ENCODE measurements around the gene JAM2. TPM values are rescaled to one million over a fixed set of nuclear protein-coding genes. Genes with fewer than 3 reads are reported as not detected.
A peak's percentile ranks its signal among the peaks of the same experiment; 100 is the strongest.
"Not testable (repeated sequence)": the region's sequence is repeated elsewhere in the genome, so short reads cannot be mapped to it uniquely, and the experiment has no call there.

Gene JAM2
- total RNA-seq, 1 donor from 2014 or later: 23.7 TPM

GRCh38 chr21:25688275-25689155 lies 49.5 kb downstream of the JAM2 start:
- H3K36me3 ChIP-seq: peaks cover 3% of the 10 kb centered on the region
- peaks cover 54% of the 10 kb centered on the region for H3K4me1 ChIP-seq
- intact Hi-C loops (cut with micrococcal nuclease): no loop called here
- no peaks in the 10 kb centered on the region for H3K9me3 ChIP-seq (replicated peaks)
- TF ChIP-seq, protein P1, sequence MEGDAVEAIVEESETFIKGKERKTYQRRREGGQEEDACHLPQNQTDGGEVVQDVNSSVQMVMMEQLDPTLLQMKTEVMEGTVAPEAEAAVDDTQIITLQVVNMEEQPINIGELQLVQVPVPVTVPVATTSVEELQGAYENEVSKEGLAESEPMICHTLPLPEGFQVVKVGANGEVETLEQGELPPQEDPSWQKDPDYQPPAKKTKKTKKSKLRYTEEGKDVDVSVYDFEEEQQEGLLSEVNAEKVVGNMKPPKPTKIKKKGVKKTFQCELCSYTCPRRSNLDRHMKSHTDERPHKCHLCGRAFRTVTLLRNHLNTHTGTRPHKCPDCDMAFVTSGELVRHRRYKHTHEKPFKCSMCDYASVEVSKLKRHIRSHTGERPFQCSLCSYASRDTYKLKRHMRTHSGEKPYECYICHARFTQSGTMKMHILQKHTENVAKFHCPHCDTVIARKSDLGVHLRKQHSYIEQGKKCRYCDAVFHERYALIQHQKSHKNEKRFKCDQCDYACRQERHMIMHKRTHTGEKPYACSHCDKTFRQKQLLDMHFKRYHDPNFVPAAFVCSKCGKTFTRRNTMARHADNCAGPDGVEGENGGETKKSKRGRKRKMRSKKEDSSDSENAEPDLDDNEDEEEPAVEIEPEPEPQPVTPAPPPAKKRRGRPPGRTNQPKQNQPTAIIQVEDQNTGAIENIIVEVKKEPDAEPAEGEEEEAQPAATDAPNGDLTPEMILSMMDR (IDR thresholded peaks at IDR 0.05; ENCODE audit: borderline replicate concordance): no peak
- no peaks in the 10 kb centered on the region for H3K27me3 ChIP-seq (ENCODE audit: low read depth)
- H3K27ac ChIP-seq (replicated peaks): peak overlapping the region; percentile 79
- no peak overlapping the region for H3K4me3 ChIP-seq
- DNase-seq: no peak

- H3K27me3 ChIP-seq (ENCODE audit: low read depth): no peaks in the 10 kb centered on the region
- H3K9me3 ChIP-seq (replicated peaks): no peaks in the 10 kb centered on the region
- intact Hi-C loops (cut with micrococcal nuclease): no loop called here
- H3K4me3 ChIP-seq: no peak overlapping the region
- H3K36me3 ChIP-seq: peaks cover 10% of the 10 kb centered on the region
- DNase-seq: no peak
- peaks cover 54% of the 10 kb centered on the region for H3K4me1 ChIP-seq
- TF ChIP-seq, protein P1 (IDR thresholded peaks at IDR 0.05; ENCODE audit: borderline replicate concordance): no peak
- H3K27ac ChIP-seq (replicated peaks): peak overlapping the region; percentile 79
These were observed 50.2 kb downstream of the JAM2 start for GRCh38 chr21:25689226-25689625.

DNA sequence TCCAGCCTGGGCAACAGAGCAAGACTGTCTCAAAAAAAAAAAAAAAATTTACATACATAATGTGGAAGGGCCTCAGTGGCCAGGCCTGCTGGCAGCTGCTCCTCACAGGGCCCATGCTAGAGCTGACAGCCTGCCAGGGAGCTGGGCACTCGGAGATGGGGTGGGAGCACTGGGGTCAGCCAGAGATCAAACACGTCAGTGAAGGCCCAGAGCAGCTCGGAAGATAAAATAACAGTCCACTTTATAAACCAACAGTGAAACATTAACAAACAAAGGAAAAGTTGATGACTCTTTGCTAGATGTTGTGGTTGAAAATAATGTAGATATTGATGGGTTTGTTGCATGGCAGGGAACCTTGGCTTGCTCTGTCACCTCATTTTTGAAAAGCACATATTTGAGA lies 52.9 kb downstream of the JAM2 start:
- intact Hi-C loops (cut with micrococcal nuclease): no loop called here
- DNase-seq: peak; percentile 22
- H3K4me3 ChIP-seq: no peak overlapping the region
- TF ChIP-seq, protein P1 (IDR thresholded peaks at IDR 0.05; ENCODE audit: borderline replicate concordance): no peak
- peak overlapping the region; percentile 34 for H3K27ac ChIP-seq (replicated peaks)
- H3K9me3 ChIP-seq (replicated peaks): no peaks in the 10 kb centered on the region
- H3K4me1 ChIP-seq: peaks cover 30% of the 10 kb centered on the region
- H3K36me3 ChIP-seq: peaks cover 21% of the 10 kb centered on the region
- H3K27me3 ChIP-seq (ENCODE audit: low read depth): no peaks in the 10 kb centered on the region

DNA sequence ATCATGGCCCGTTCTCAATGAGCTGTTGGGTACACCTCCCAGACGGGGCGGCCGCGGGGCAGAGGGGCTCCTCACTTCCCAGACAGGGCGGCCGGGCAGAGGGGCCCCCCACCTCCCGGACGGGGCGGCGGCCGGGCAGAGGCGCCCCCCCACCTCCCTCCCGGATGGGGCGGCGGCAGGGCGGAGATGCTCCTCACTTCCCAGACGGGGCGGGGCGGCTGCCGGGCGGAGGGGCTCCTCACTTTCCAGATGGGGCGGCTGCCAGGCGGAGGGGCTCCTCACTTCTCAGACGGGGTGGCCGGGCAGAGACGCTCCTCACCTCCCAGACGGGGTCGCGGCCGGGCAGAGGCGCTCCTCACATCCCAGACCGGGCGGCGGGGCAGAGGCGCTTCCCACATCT lies 56.4 kb downstream of the JAM2 start:
- not testable (repeated sequence) for DNase-seq; H3K27ac ChIP-seq (replicated peaks); H3K9me3 ChIP-seq (replicated peaks); H3K4me3 ChIP-seq; H3K27me3 ChIP-seq (ENCODE audit: low read depth); H3K4me1 ChIP-seq
- intact Hi-C loops (cut with micrococcal nuclease): loop anchor here (5.0 kb wide), 1 partner anchor 48 kb away; no protein-coding TSS in a partner anchor
- peaks cover 41% of the 10 kb centered on the region for H3K36me3 ChIP-seq

DNA sequence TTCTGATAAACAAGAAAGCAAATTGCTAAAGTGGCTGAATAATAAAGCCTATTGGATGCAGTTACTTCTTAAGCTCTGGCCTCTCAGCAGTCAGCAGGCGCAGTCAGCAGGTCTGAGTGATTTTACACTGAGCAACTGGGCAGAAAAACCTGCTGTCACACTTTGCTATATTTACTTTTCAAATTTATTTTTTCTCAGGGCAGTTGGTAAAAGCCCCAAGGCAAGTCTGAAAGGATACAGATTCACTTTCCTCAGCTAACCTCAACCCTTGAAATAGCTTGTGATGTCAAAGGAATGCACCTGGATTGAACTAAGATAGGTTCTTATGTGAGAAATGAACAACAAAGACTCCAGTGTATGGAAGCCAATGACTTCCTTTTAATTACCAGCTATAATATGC lies 61.7 kb downstream of the JAM2 start:
- Histone ChIP-seq H3K9me3 (replicated peaks) (no peaks in the 10 kb centered on the region), H3K36me3 (peaks cover 50% of the 10 kb centered on the region), H3K4me1 (peaks cover 7% of the 10 kb centered on the region), H3K27me3 (ENCODE audit: low read depth) (no peaks in the 10 kb centered on the region), H3K27ac (replicated peaks) (peak overlapping the region; percentile 56), H3K4me3 (no peak overlapping the region)
- no peak for DNase-seq
- intact Hi-C loops (cut with micrococcal nuclease): no loop called here
- TF ChIP-seq, protein P1 (IDR thresholded peaks at IDR 0.05; ENCODE audit: borderline replicate concordance): no peak

GRCh38 chr21:25701529-25701928 lies 62.5 kb downstream of the JAM2 start:
- H3K36me3 ChIP-seq: peaks cover 54% of the 10 kb centered on the region

More at GRCh38 chr21:25701529-25701928, 62.5 kb downstream of the JAM2 start:
- intact Hi-C loops (cut with micrococcal nuclease): no loop called here
- DNase-seq: no peak
- peaks cover 7% of the 10 kb centered on the region for H3K4me1 ChIP-seq
- peak overlapping the region; percentile 56 for H3K27ac ChIP-seq (replicated peaks)
- H3K27me3 ChIP-seq (ENCODE audit: low read depth): no peaks in the 10 kb centered on the region
- TF ChIP-seq, protein P1 (IDR thresholded peaks at IDR 0.05; ENCODE audit: borderline replicate concordance): no peak
- H3K9me3 ChIP-seq (replicated peaks): no peaks in the 10 kb centered on the region
- no peak overlapping the region for H3K4me3 ChIP-seq

All from left ventricle myocardium inferior (tissue), 1 donor.